ENCODE measurements around the gene H3-3A. TPM values are rescaled to one million over a fixed set of nuclear protein-coding genes. Genes with fewer than 3 reads are reported as not detected.

The H3-3A gene
- polyA plus RNA-seq, 3 donors = 961 to 1,826 (median 1,812) TPM

DNA sequence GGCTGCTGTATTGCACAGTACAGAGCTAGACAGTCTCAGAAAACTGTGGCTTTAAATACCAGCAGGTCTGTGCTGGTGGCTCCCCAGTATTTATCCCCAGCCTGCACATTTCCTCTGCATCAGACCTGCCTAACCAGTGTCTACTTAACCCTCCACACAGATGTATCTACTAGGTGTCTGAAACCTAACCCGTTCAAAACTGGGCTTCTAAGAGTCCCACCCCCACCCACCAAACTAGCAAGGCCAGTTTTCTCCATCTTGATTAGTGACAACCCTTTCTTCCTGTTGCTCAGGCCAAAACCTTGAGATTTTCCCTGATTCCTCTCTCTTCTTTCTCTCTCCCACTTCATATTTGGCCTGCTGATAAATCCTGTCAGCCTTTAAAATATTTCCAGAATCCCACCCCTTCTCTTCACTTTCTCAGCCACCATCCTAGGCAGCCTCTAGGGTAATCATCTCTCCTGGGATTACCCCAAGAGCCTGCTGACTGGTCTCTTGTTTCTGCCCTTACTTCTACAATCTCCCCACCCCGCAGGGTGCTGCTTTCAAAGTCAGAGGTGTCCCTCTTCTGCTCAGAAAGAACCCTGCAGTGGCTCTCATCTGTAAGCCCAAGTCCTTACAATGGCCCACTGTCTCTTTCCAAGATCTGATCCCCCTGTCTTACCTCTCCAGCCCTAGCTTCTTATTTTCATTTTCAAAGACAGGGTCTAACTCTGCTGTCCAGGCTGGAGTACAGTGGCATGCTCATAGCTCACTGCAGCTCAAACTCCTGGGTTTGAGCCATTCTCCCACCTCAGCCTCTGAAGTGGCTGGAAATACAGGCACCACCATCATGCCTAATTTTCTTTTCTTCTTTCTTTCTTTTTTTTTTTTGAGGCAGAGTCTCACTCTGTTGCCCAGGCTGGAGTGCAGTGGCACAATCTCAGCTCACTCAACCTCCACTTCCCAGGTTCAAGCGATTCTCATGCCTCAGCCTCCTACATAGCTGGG lies 45.2 kb downstream of the H3-3A start:
- intact Hi-C loops (cut with micrococcal nuclease) = no loop called here
- Histone ChIP-seq H3K36me3 (replicated peaks in 1 of 2; ENCODE audit: control insufficient read depth in 1 of 2, insufficient read depth in 2 of 2, low read length in 2 of 2) (no peaks in the 10 kb centered on the region), H3K4me1 (ENCODE audit: control insufficient read depth in 1 of 2, insufficient read depth in 2 of 2, low read length in 2 of 2) (peaks cover 15 to 22% of the 10 kb centered on the region in 2 donors), H3K9ac (ENCODE audit: insufficient read depth, low read length, poor library complexity, severe bottlenecking) (no peak overlapping the region), H3K4me2 (replicated peaks; ENCODE audit: extremely low read depth, low read length, poor library complexity, severe bottlenecking) (no peak overlapping the region), H3K9me3 (replicated peaks in 1 of 2; ENCODE audit: control insufficient read depth in 1 of 2, insufficient read depth in 1 of 2, low read length in 2 of 2) (no peaks in the 10 kb centered on the region), H3K79me2 (ENCODE audit: insufficient read depth, low read length) (no peaks in the 10 kb centered on the region), H3K27me3 (ENCODE audit: control insufficient read depth in 2 of 2, insufficient read depth in 2 of 2, low read length in 2 of 2) (no peaks in the 10 kb centered on the region), H3K27ac (ENCODE audit: low read depth in 1 of 2, low read length in 2 of 2) (no peak overlapping the region), H2AFZ (ENCODE audit: insufficient read depth, low read depth, low read length, poor library complexity, severe bottlenecking) (no peak overlapping the region), H4K20me1 (ENCODE audit: insufficient read depth, low read length) (no peaks in the 10 kb centered on the region), H3K4me3 (replicated peaks in 1 of 3; ENCODE audit: low read depth in 2 of 3, low read length in 3 of 3) (no peak overlapping the region)
- peaks cover 0 to 2% (median 0%) of the 10 kb centered on the region in 7 donors for H3K9me3 Mint-ChIP-seq
- H3K27me3 Mint-ChIP-seq (ENCODE audit: low read depth in 3 of 3) = peaks cover 2 to 7% (median 4%) of the 10 kb centered on the region in 3 donors
- no peak for TF ChIP-seq CTCF (IDR thresholded peaks at IDR 0.05)
- no peak for DNase-seq
- peaks cover 17% of the 10 kb centered on the region for H3K4me1 Mint-ChIP-seq
- no peaks in the 10 kb centered on the region for H3K36me3 Mint-ChIP-seq
- H3K4me3 Mint-ChIP-seq = no peak overlapping the region
- no peak overlapping the region for H3K27ac Mint-ChIP-seq
- 88% methylated on average over 2 of the region's 3 CpGs for WGBS (ENCODE audit: insufficient coverage)

GRCh38 chr1:226108935-226109828 lies 46.7 kb downstream of the H3-3A start:
- H3K4me3 Mint-ChIP-seq = peak overlapping the region; percentile 98 to 99
- H3K27ac ChIP-seq (ENCODE audit: low read depth in 1 of 2, low read length in 2 of 2) = peak overlapping the region in 1 of 2 donors; percentile 51
- peaks cover 15 to 22% of the 10 kb centered on the region in 2 donors for H3K4me1 ChIP-seq (ENCODE audit: control insufficient read depth in 1 of 2, insufficient read depth in 2 of 2, low read length in 2 of 2)
- peak overlapping the region; percentile 46 to 83 (median 71) for H3K4me3 ChIP-seq (replicated peaks in 1 of 3; ENCODE audit: low read depth in 2 of 3, low read length in 3 of 3)
- peaks cover 0 to 2% (median 0%) of the 10 kb centered on the region in 7 donors for H3K9me3 Mint-ChIP-seq
- peak overlapping the region; percentile 97 for H3K4me2 ChIP-seq (replicated peaks; ENCODE audit: extremely low read depth, low read length, poor library complexity, severe bottlenecking)
- no peaks in the 10 kb centered on the region for H3K9me3 ChIP-seq (replicated peaks in 1 of 2; ENCODE audit: control insufficient read depth in 1 of 2, insufficient read depth in 1 of 2, low read length in 2 of 2)
- intact Hi-C loops (cut with micrococcal nuclease) = no loop called here
- no peaks in the 10 kb centered on the region for H4K20me1 ChIP-seq (ENCODE audit: insufficient read depth, low read length)
- H3K4me1 Mint-ChIP-seq = peaks cover 17% of the 10 kb centered on the region
- peaks cover 2 to 5% (median 4%) of the 10 kb centered on the region in 3 donors for H3K27me3 Mint-ChIP-seq (ENCODE audit: low read depth in 3 of 3)
- H2AFZ ChIP-seq (ENCODE audit: insufficient read depth, low read depth, low read length, poor library complexity, severe bottlenecking) = peak overlapping the region; percentile 95
- peak overlapping the region; percentile 53 for H3K9ac ChIP-seq (ENCODE audit: insufficient read depth, low read length, poor library complexity, severe bottlenecking)
- no peaks in the 10 kb centered on the region for H3K27me3 ChIP-seq (ENCODE audit: control insufficient read depth in 2 of 2, insufficient read depth in 2 of 2, low read length in 2 of 2)
- peak overlapping the region; percentile 54 to 88 (median 81) for H3K27ac Mint-ChIP-seq
- DNase-seq = no peak
- H3K36me3 ChIP-seq (replicated peaks in 1 of 2; ENCODE audit: control insufficient read depth in 1 of 2, insufficient read depth in 2 of 2, low read length in 2 of 2) = no peaks in the 10 kb centered on the region
- H3K36me3 Mint-ChIP-seq = no peaks in the 10 kb centered on the region
- WGBS (ENCODE audit: insufficient coverage) = 13% methylated on average over 18 of the region's 23 CpGs
- TF ChIP-seq CTCF (IDR thresholded peaks at IDR 0.05) = no peak
- no peaks in the 10 kb centered on the region for H3K79me2 ChIP-seq (ENCODE audit: insufficient read depth, low read length)

Data from CD14-positive monocyte (primary cell).